HCT116 (cell line): ENCODE data around the gene NAA50. TPM values are rescaled to one million over a fixed set of nuclear protein-coding genes. Genes with fewer than 3 reads are reported as not detected.

ENCODE experiments used
- ATAC-seq: fragments of 200-7000 bp; cut with Tn5 transposase; 2 replicates; pipeline ENCODE4 v1.9.1; 2020; ENCODE audit warnings: mild to moderate bottlenecking, moderate library complexity
- BruUV-seq: library from RNA; stranded (reverse); fragments of 400-500 nt; replicated peaks from 2 replicates; lab custom pipeline; 2021; lab: Mats Ljungman, UMichigan
- CTCF ChIA-PET: fragments of 300-600 bp; sonication (Branson Sonifier 250); formaldehyde crosslinking; loops from one replicate; lab custom pipeline; 2021; ENCODE audit warnings: antibody characterized with exemption; lab: Charles Lee
- POLR2A ChIA-PET: fragments of 300-600, 350-600 bp; sonication (Branson Sonifier 250); formaldehyde crosslinking; loops from one replicate; lab custom pipeline; 2021; ENCODE audit warnings: antibody characterized with exemption; lab: Charles Lee
- RAD21 ChIA-PET, 2 experiments: fragments of 300-600 bp; sonication (Branson Sonifier 250); formaldehyde crosslinking; loops; one replicate each; lab custom pipeline; 2023; ENCODE audit warnings: low total read pairs in 2 of 2; ENCODE audit not compliant: uncharacterized antibody in 2 of 2, unreplicated experiment in 2 of 2, low non-redundant PET in 1 of 2; lab: Charles Lee
- DNase-seq: peaks from one replicate; pipeline ENCODE4 v3.0.0-alpha.2; 2010; ENCODE audit warnings: low read depth, low spot score
- H2AFZ ChIP-seq: fragments of 200-600 bp; shearing (Covaris generic), sonication (generic); 2 replicates; pipeline ENCODE4 v1.6.1; 2017; ENCODE audit warnings: low read depth, mixed run types, mixed read lengths, antibody characterized with exemption, low read length; ENCODE audit not compliant: poor library complexity, severe bottlenecking
- H3K27ac ChIP-seq: 2 replicates; pipeline ENCODE4 v1.5.1; 2012; ENCODE audit warnings: low read depth, low read length
- H3K27me3 ChIP-seq: fragments of 200-600 bp; sonication (generic); 2 replicates; pipeline ENCODE4 v1.6.1; 2016; ENCODE audit warnings: mixed run types, low read length, mixed read lengths; ENCODE audit not compliant: insufficient read depth
- H3K36me3 ChIP-seq, 2 experiments: fragments of 200-500 bp in 1 of 2; fragments of 200-600 bp in 1 of 2; sonication (Bioruptor generic) in 1 of 2; sonication (generic) in 1 of 2; 2 replicates each; pipeline versions ENCODE4 v1.5.1 to v1.6.1; 2014 to 2016; ENCODE audit warnings: low read length in 2 of 2, inconsistent platforms in 1 of 2, mixed read lengths in 1 of 2, mixed run types in 1 of 2; ENCODE audit not compliant: insufficient read depth in 2 of 2, control insufficient read depth in 1 of 2
- H3K4me1 ChIP-seq, 2 experiments: fragments of 200-600 bp in 1 of 2; sonication (generic) in 1 of 2; 2 replicates each; pipeline versions ENCODE4 v1.5.1 to v1.6.1; 2012 to 2017; ENCODE audit warnings: low read length in 2 of 2, inconsistent platforms in 1 of 2, mild to moderate bottlenecking in 1 of 2, mixed read lengths in 1 of 2, mixed run types in 1 of 2, moderate library complexity in 1 of 2; ENCODE audit not compliant: insufficient read depth in 2 of 2, control insufficient read depth in 1 of 2
- H3K4me2 ChIP-seq: fragments of 200-600 bp; sonication (generic); 2 replicates; pipeline ENCODE4 v1.6.1; 2017; ENCODE audit warnings: mixed run types, low read length, mixed read lengths
- H3K4me3 ChIP-seq, 2 experiments: fragments of 200-600 bp in 1 of 2; sonication (generic) in 1 of 2; replicated peaks in 1 of 2; 2 replicates each; pipeline ENCODE4 v1.5.1; 2011 to 2016; ENCODE audit warnings: low read length in 2 of 2, control low read depth in 1 of 2, low read depth in 1 of 2, mild to moderate bottlenecking in 1 of 2, mixed read lengths in 1 of 2, mixed run types in 1 of 2
- H3K79me2 ChIP-seq: fragments of 200-600 bp; sonication (generic); 2 replicates; pipeline ENCODE4 v1.6.1; 2017; ENCODE audit warnings: mild to moderate bottlenecking, mixed run types, low read length, moderate library complexity, mixed read lengths; ENCODE audit not compliant: insufficient read depth
- H3K9ac ChIP-seq: fragments of 200-600 bp; sonication (generic); 2 replicates; pipeline ENCODE4 v1.6.1; 2016; ENCODE audit warnings: low read length, mixed read lengths
- H3K9me2 ChIP-seq: fragments of 200-600 bp; sonication (generic), shearing (Covaris generic); 2 replicates; pipeline ENCODE4 v1.6.1; 2017; ENCODE audit warnings: mixed run types, mild to moderate bottlenecking, moderate library complexity; ENCODE audit not compliant: insufficient read depth
- H3K9me3 ChIP-seq, 2 experiments: fragments of 200-500 bp in 1 of 2; fragments of 200-600 bp in 1 of 2; sonication (Bioruptor generic) in 1 of 2; sonication (generic) in 1 of 2; 2 replicates each; pipeline ENCODE4 v1.6.1; 2014 to 2017; ENCODE audit warnings: low read length in 2 of 2, mixed read lengths in 2 of 2, inconsistent platforms in 1 of 2, low read depth in 1 of 2, mild to moderate bottlenecking in 1 of 2, mixed run types in 1 of 2, moderate library complexity in 1 of 2; ENCODE audit not compliant: control insufficient read depth in 1 of 2, insufficient read depth in 1 of 2
- H4K20me1 ChIP-seq: fragments of 200-600 bp; sonication (generic), shearing (Covaris generic); 2 replicates; pipeline ENCODE4 v1.6.1; 2017; ENCODE audit warnings: mixed run types, mild to moderate bottlenecking, moderate library complexity; ENCODE audit not compliant: insufficient read depth
- CEBPB ChIP-seq: IDR thresholded peaks from 2 replicates; pipeline ENCODE4 v1.6.1; 2012; ENCODE audit warnings: low read depth
- ELF1 ChIP-seq: IDR thresholded peaks from 2 replicates; pipeline ENCODE4 v1.6.1; 2012; ENCODE audit warnings: low read depth, borderline replicate concordance
- EZH2 ChIP-seq: fragments of 200-600 bp; sonication (generic); IDR thresholded peaks from 2 replicates; pipeline ENCODE4 v1.6.1; 2017; ENCODE audit warnings: antibody characterized with exemption, mixed run types
- JUND ChIP-seq: IDR thresholded peaks from 2 replicates; pipeline ENCODE4 v1.6.1; 2012
- POLR2AphosphoS5 ChIP-seq: IDR thresholded peaks from 2 replicates; pipeline ENCODE4 v1.6.1; 2011; ENCODE audit warnings: mild to moderate bottlenecking, low read depth, low read length, moderate library complexity
- SRF ChIP-seq: IDR thresholded peaks from 2 replicates; pipeline ENCODE4 v1.6.1; 2012; ENCODE audit warnings: low read depth
- TCF7L2 ChIP-seq: IDR thresholded peaks from 2 replicates; pipeline ENCODE4 v1.7.0; 2011; ENCODE audit warnings: borderline replicate concordance, inconsistent platforms; ENCODE audit not compliant: insufficient read depth, insufficient read length; ENCODE audit errors: extremely low read depth
- YY1 ChIP-seq: IDR thresholded peaks from 2 replicates; pipeline ENCODE4 v1.6.1; 2011; ENCODE audit warnings: low read length, low read depth, moderate library complexity, mild to moderate bottlenecking; ENCODE audit not compliant: insufficient replicate concordance; ENCODE audit errors: extremely low read depth
- intact Hi-C: fragments of 100-400 bp; cut with micrococcal nuclease; formaldehyde crosslinking; loops from 2 replicates; pipeline ENCODE4 v1.10.0; 2022
- total RNA-seq: library from RNA; stranded (reverse); gene quantifications from one replicate; pipeline ENCODE4 v1.2.1, GENCODE V29; 2021; ENCODE audit not compliant: unreplicated experiment
- TF ChIP-seq, protein P1 (sequence below), 3 experiments: fragments of 200-600 bp in 1 of 3; sonication (generic) in 1 of 3; IDR thresholded peaks in 2 of 3; conservative IDR thresholded peaks in 1 of 3; 2 replicates each; pipeline ENCODE4 v1.5.1; 2012 to 2017; ENCODE audit warnings: low read depth in 2 of 3, low read length in 2 of 3, antibody characterized with exemption in 1 of 3, borderline replicate concordance in 1 of 3, control low read depth in 1 of 3, mild to moderate bottlenecking in 1 of 3, mixed read lengths in 1 of 3, mixed run types in 1 of 3, moderate library complexity in 1 of 3; ENCODE audit not compliant: insufficient read depth in 1 of 3

The NAA50 gene
- total RNA-seq, 1 experiment from 2014 or later: 233 TPM

- H2AFZ ChIP-seq: no peak overlapping the region
- intact Hi-C loops: no loop called here
- peaks cover 100% of the 10 kb centered on the region for H3K79me2 ChIP-seq
- no peaks in the 10 kb centered on the region for H3K9me3 ChIP-seq
- TF ChIP-seq, protein P1, sequence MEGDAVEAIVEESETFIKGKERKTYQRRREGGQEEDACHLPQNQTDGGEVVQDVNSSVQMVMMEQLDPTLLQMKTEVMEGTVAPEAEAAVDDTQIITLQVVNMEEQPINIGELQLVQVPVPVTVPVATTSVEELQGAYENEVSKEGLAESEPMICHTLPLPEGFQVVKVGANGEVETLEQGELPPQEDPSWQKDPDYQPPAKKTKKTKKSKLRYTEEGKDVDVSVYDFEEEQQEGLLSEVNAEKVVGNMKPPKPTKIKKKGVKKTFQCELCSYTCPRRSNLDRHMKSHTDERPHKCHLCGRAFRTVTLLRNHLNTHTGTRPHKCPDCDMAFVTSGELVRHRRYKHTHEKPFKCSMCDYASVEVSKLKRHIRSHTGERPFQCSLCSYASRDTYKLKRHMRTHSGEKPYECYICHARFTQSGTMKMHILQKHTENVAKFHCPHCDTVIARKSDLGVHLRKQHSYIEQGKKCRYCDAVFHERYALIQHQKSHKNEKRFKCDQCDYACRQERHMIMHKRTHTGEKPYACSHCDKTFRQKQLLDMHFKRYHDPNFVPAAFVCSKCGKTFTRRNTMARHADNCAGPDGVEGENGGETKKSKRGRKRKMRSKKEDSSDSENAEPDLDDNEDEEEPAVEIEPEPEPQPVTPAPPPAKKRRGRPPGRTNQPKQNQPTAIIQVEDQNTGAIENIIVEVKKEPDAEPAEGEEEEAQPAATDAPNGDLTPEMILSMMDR (IDR thresholded peaks at IDR 0.05 in 2 of 3, conservative IDR thresholded peaks at IDR 0.05 in 1 of 3; ENCODE audit: borderline replicate concordance in 1 of 3, insufficient read depth in 1 of 3, low read depth in 2 of 3, low read length in 2 of 3): no peak
- TF ChIP-seq SRF (no peak), TCF7L2 (no peak), ELF1 (no peak), EZH2 (no peak), YY1 (no peak), CEBPB (no peak), JUND (no peak), POLR2AphosphoS5 (no peak)
- ChIA-PET POLR2A (no interaction called here), RAD21 (no interaction called here), CTCF (interaction anchor here (0.9 to 1.1 kb wide), 2 partner anchors 8 to 15 kb away, joined by 3 read pairs; no protein-coding TSS in a partner anchor)
- no peaks in the 10 kb centered on the region for H3K27me3 ChIP-seq
- H3K4me1 ChIP-seq: no peaks in the 10 kb centered on the region
- no peak overlapping the region for H3K4me3 ChIP-seq
- H3K27ac ChIP-seq: no peak overlapping the region
- H3K9ac ChIP-seq: no peak overlapping the region
- H3K36me3 ChIP-seq: peaks cover 3 to 5% of the 10 kb centered on the region in 2 experiments; a peak in 2 of 4 replicates
- H3K9me2 ChIP-seq: no peaks in the 10 kb centered on the region
- no TSS peak for BruUV-seq
- H4K20me1 ChIP-seq: peaks cover 32% of the 10 kb centered on the region; the same call in 1 of the 2 replicates
- ATAC-seq (no peak), DNase-seq (no peak)
- no peak overlapping the region for H3K4me2 ChIP-seq
Observed at GRCh38 chr3:113730550-113730949, 15.5 kb downstream of the NAA50 start.
